Suppressor macrophage treated with lipopolysaccharide for 1 hour (primary cell): ENCODE results near the gene SLC43A1.
"Not testable (repeated sequence)": the region's sequence is repeated elsewhere in the genome, so short reads cannot be mapped to it uniquely, and the experiment has no call there.

Experiments used
- DNase-seq, 3 donors: peaks; one replicate each; pipeline ENCODE4 v3.0.0-alpha.2; 2020 to 2022

The SLC43A1 gene

DNA sequence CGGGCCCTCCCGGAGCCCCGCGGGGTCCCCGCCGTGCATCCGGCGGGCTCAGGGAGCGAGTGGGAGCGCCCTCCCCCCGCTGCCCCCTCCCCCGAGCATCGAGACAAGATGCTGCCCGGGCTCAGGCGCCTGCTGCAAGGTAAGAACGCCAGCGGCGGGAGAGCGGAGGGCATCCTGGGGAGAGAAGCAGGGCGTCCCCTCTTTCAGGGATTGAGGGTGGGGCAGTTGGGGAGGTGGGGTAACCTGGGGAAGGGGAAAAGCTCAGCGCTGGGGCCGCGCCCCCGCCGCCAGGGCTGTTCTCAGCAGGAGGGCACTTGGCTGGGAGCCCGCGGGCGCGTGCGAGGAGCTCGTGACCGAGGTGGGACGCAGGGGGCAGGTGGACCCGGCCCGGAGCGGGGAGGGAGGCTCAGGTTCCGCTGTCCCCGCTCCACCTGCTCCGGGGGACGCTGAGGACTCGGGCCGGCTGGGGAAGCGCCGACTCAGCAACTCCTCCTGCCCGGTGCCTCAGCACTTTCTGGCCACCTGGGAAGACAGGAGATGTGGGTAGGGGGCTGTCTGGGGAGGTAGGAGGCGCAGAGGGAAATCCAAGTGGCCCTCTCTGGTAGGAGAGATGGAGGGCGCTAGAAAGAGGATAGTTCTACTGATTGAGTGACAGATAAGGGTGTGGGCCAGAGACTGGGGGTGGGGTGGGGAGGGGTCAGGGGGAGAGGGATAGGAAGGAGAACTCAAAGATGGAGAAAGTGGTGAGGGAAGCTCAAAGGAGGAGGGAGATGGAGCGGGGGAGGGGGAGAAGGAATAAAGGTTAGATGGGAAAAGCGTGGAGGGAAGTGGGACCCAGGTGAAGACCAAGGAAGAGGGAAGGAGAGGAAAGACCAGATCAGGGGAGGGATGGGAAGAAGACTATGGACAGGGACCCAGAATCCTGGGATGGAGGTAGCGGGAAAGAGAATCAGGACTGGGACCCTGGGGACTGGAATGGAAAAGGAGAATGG lies 54.4 kb downstream of the SLC43A1 start:
- DNase-seq = no peak

DNA sequence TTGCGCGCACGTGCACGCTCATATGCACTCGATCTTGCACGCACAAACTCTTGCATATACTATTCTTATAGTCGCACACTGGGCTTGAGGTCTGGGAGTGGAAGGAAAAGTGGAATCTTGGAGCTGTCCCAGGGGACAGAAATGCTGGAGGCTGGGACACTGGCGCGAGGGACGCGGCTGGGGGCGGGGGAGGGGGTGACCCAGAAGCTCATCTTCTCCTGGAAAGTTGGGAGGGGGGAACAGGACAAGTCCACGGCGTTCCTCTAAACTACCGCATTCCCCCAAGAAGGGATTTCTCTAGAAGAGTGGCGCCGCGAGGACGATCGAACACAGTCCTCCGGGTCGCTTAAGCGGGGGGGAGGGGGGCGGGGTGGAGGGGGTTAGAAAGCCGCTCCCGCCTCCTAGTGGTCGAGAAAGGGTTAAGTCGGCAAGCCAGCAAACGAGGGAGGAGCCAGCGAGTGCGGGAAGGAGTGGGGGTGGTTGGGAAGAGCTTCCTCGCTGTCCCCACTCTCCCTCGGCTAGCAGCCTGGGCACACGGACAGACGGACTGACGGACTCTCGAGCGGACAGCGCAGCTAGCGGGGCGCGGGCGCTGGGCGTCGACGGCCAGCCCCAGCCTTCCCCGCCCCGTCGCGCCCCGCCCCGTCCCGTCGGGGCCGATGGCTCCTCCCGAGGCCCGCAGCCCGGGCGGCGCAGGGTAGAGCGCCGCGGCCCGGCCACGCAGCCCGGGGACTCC lies 55.3 kb downstream of the SLC43A1 start, which contains the start of gene RTN4RL2:
Gene RTN4RL2, plus strand, starts transcription at position 507 of the 736 bp plus-strand sequence. CDS start 338 bp downstream, outside the sequence.
- peak; percentile 57 to 80 (median 69) for DNase-seq

DNA sequence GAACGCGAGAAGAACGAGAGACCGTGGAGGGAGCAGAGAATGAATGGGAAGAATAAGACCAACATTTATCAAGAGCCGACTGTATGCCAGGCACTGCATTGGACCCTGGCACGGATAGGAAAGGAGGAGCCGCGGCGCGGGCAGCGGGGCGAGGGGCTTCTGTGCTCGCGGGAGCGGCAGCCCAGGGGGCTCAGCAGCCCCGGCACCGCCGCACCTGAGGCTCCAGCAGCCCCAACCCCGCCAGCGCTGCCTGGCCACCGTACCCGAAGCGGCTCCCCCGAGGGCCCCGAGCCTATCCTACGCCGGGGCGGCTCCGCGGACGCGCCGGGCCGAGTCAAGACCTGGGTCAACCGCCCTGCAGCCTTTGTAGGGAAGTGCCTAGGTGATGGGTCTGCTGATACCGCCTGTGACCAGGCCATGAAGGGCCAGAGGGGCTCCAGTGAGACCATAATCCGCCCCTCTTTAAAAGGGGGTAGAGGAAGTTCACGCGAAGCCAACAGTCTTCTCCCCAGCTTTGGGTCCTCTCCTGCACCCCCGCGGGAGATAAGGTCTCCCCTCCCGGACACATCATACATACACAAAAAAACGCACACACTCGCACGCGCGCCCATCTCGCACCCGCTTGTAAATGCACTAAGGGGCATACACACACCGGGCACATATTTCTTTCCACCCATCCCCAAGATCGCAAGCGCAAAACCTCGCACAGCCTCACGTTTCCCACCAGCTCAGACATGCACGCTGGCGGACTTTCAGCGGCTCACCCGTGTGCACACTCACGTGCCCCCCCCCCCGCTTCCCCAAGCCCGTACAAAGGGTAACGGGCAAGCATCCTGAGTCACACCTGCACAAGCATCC lies 56.1 kb downstream of the SLC43A1 start:
- DNase-seq = peak in 2 of 3 donors; percentile 18 to 47

DNA sequence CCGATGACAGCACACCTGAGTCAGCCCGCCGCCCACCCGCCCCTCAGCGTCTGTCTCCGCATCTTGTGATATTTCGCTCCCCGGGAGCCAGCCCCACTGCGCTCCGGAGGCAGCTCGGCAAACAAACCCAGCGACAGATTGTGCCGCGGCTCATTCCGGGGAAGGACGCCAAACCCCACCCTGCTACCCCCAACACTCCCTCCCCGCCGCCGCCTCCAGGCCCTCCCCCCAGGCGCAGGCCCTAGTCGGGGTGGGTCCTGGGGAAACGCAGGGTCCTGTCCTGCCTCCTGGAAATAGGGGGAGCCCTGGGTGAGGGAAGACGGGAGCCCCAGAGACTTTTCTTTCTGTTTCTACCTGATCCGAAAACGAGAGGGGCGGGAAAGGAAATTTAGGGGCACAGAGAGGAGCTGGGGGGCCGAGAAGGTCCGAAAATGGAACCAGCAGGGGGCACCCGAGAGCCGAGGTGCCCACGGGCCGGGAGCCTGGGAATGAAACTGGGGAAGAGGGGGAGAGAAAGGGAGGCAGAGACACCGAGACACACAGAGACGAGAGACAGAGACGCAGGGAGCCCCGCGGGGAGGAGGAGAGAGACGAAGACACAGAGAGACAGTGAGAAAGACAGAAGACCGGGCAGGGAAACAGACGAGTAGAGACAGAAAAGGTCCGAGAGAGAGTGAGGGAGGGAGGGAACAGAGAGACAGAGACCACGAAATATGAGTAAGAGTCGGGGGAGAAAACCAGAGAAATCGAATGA lies 56.9 kb downstream of the SLC43A1 start:
- DNase-seq = peak in 2 of 3 donors; percentile 62 to 81

DNA sequence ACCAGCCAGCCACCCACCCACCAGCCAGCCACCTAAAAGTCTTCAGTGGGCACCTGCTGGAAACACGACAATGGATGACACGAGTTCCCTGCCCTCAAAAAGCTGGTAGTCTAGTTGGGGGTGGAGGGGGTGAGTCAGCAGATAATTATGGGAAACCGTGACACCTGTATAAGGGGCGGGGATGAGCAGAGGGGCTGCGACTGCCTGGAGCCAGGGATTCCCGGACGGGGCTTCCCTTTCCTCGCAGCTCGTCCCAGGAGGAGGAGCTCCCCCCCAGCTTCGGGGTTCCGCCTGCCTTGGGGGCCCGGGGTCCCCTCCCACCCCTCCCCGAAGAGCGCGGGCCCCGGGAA lies 57.5 kb downstream of the SLC43A1 start:
- DNase-seq = no peak

DNA sequence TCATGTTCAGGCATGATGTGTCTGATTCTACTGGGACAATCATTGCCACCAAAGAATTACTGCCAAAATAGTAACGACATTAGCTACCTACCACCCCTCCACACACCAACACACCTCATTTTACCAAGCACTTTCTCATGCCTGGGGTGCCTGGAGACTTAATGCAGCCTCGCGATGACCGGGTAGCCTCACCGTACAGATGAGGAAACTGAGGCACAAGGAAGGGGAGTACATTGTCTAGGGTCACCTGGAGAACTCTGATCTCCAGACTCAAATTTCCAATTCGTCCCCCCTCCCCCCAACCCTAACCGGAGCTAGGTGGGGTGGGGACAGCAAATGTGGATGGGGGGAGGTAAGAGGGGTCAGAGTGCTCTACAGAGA lies 57.9 kb downstream of the SLC43A1 start:
- no peak for DNase-seq

DNA sequence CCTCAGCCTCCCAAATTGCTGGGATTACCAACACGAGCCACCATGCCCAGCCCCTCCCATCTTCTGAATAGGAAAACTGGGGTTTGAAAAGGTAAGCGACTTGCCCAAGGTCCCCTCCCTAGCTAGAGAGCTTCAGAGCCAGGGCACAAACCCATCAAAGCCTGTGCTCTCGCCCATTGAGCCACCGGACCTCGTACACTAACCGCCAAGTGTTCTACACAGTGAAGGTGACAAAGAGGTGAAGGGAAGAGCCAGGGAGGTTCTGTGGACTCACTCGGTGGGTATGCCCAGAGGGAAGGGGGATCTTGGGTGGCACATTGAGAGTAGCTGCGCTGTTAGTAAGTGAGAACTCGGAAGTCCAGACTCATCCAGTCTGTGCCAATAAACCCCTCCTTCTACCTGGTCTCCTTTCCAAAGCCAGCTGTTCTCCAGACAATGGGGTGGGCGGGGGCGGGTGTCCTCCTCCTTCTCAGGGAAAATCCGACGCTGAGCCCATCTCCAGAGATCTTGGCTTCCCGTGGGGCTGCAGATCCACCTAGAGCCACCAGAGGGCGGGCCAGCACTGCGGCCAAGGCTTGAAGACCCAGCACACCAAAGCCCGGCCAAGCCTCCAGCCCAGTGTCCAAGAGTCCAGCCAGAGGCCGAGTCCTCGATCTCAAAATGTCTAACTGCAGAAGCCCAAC lies 58.4 kb downstream of the SLC43A1 start:
- peak; percentile 92 to 94 (median 92) for DNase-seq

DNA sequence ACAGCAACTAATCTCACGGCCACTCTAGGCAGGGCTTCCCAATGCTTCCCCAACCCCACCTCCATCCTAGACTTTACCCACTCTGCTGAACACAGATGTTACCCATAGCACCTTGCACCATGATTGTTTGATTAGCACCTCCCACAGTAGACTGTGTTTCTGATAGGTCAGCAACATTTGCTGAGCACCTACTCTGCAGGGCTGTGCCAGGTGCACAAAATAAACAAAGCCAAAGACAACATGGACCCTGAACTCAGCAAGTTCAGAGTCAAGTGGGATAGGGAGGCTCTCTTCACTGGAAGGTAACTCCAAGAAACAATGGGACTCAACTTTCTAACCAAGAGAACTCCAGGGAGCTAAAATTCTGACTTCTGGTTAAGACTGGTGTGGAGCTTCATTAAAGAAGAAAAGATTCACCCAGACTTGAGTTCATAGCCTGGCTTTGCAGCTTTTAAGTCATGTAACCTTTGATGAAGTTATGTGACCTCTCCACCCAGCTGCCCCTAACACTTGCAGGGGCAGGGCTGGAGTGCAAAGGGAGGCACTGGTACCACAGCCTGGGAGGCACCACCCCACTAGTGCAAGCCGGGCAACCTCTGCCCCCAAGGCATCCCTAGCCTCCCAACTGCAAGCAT lies 61.8 kb downstream of the SLC43A1 start:
- DNase-seq = no peak

DNA sequence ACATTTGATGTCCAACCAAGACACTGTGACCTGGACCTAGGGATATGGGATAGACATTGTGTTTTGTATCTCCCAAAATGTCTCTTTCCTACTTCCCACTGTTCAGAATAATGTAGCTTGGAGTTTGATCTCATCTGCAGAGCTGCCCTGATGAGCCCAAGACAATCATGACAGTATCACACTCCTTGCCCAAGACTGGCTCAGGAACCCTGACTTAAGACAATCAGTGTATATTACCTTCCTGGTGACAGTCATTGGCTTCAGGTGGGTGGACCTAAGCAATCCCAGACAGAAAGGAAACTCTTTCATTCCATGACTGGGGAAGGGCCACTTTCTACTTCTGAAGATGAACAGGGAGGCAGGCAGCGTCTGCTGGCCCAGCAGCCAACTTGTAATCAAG lies 69.4 kb downstream of the SLC43A1 start:
- DNase-seq = no peak

DNA sequence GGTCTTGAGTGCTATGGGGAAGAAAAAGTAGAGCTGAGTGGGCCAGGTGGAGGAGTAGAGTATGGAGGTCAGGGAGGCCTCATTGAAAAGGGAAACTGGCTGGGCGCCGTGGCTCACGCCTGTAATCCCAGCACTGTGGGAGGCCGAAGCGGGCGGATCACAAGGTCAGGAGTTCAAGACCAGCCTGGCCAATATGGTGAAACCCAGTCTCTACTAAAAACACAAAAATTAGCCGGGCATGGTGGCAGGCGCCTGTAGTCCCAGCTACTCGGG lies 70.4 kb downstream of the SLC43A1 start:
- not testable (repeated sequence) for DNase-seq

DNA sequence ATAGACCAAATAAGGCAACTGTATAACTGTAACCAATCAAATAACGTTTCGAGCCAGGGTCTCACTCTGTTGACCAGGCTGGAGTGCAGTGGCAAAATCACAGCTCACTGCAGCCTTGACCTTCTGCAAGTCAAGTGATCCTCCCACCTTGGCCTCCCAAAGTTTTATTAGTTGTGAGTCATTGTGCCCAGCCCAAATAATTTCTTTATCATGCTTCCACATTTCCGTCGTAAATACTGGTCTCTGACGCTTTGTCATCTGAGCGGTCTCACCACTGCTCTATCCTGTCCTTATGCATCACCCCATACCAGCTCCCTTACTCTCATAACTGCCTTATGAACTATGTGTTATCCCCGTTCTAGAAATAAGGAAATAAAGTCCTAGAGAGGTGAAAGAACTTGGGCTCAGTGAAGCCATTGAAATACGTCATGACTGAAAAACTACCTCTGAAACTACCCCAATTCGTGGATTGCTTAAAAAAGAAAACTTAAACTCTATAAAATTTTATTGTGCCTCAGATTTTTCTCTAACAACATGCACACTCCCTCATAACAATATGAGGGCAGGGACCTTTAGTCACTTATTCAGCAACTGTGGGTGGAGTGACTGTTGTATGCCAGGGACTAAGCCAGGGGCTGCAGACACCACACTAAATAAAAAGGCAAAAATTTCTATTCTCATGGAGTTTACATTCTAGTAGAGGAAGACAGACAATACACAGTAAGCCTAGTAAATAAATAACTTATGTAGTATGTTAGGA lies 71.0 kb downstream of the SLC43A1 start:
- peak; percentile 63 to 77 (median 73) for DNase-seq

DNA sequence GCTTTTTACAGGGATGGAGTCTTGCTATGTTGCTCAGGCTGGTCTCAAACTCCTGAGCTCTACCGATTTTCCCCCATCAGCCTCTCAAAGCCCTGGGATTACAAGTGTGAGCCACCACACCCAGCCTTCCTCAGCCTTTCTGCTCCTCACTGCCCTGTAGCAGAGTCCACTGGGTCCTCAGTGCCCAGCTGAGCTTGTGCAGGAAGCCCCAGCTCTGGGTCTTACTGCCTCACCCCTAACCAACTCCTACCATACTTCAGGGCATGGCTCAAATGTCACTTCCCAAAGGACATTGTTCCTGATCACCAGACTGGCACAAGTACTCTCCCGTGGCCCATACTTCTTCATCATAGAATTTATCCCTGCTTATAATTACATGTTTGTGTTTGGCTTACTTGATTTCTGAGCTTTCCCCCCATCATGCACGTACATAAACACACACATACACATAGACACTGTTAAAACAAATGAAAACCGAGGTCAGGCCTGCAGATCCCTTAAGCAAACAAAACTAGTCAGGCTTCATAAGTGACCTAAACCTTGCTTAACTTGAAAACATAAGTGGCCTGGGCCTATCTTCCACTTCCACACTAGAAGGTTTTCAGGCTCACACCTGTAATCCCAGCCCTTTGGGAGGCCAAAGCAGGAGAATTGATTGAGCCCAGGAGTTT lies 74.6 kb downstream of the SLC43A1 start:
- no peak for DNase-seq

DNA sequence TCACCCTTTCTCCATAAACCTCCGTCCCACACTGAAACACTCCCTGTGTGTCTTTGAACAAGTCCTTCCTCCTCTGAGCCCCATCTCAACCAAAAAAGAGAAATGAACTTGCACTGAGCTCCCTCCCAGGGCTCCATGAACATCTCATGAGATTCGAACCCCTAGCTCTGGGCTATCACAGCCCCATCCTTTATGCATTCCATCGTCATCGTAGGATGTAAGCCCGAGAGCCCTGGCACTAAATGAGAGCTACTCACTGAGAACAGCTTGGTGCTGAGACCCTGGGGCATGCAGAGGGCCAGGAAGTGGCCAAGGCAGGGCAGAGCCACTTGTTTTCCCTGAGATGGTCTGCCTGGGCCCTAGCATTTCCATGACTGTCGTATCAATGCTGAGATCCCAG lies 75.7 kb downstream of the SLC43A1 start:
- no peak for DNase-seq

DNA sequence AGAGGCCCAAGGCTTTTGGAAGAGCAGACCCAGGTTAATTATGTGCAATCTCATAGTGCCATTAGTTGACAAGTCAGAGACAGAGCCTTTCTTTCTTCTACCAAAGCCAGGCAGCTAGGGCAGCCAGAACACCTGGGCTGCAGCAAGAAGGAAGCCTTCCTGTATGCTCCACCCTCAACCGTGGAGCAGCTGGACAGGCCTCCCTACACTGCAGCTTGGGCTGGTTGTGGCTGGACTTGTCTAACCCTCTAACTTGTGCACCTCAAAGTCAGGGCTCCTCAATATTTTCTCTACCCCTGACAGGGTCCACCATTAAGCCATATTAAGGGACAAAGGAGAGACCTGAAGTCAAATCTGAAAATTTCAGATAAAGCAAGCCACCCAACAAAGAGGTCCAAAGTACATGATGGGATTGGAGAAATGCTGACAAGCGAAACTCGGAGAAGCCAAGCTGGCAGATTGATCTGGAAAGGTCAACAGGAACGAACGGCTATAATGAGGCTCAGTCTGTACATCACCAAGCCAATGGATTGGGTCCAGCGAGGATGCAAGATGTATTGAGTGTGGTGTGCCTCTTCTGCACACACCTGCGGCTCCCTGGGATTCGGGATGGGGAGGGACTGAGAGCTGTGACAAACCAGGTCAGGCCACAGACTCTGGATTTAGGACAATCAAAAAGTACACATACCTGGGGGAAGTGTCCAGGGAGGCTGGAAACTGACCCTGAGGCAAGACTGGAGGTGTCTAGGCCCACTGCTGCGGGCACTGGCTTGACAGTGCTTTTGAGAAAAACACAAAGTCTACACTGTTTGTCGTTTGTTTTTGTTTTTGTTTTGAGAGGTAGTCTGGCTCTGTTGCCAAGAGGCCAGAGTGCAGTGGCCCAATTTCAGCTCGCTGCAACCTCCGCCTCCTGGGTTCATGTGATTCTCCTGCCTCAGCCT lies 76.9 kb downstream of the SLC43A1 start:
- DNase-seq = no peak

DNA sequence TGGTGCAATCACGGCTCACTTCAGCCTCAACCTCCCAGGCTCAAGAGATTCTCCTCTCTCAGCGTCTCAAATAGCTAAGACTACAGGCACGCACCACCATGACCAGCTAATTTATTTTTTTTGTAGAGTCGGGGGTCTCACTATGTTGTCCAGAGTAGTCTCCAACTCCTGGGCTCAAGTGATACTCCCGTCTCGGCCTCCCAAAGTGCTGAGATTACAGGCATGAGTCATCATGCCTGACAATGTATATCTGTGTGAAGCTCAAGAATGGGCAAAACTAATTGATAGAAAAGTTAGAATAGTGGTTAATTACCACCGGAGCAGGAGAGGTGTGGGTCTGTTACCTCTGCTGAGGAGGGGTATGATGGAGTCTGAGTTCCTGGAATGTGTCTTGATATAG lies 79.5 kb downstream of the SLC43A1 start:
- DNase-seq = no peak

DNA sequence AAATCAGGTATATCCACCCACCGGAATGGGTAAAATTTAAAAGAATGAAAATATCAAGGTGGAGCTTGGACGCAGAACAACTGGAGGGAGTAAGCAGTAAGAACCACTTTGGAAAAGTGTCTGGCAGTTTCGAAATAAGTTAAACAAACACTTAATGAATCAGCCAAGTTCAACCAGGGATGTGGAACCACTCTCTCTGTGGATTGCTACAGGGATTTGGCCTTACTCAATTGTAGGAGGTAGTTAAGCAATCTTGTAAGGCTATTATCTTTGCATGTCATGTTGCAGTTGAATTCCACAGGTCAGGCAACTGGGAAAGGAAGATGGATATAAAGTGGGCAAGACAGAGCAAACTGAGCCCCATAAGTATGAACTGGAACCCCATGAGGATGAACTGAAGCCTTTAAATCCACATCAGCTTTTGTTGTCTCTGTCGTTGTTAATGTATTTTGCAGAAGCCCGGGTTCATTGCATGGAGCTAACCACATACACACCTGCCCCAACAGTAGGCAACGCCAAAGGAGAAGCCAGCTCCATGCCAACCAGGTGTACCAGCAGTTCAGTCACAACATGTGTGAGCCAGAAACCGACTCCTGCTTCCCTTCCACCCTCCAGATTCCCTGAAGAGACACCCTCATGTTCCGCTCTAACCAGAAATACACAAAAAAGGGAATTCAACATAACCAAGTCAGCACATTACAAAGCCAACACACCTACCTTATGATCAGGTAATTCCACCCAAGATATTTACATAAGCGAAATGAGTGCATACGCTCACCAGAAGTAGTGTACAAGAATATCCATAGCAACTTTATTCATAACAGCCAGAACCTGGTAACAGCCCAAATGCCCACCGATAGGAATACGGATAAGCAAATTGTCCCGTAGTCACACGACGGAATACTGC lies 80.6 kb downstream of the SLC43A1 start:
- peak; percentile 80 to 95 (median 95) for DNase-seq
